Esophagus squamous epithelium (tissue), 5 donors: ENCODE measurements around the gene KNSTRN. TPM values are rescaled to one million over a fixed set of nuclear protein-coding genes. Genes with fewer than 3 reads are reported as not detected.
A peak's percentile ranks its signal among the peaks of the same experiment; 100 is the strongest.

Experiments used
- DNase-seq: peaks from one replicate; lab custom pipeline; 2025; lab: John Stamatoyannopoulos, UW
- H3K27ac ChIP-seq, 4 donors: fragments of 200-600 bp; sonication (generic); one replicate each; pipeline ENCODE4 v1.5.1; 2016 to 2019; ENCODE audit warnings: mild to moderate bottlenecking in 1 of 4
- H3K27me3 ChIP-seq, 4 donors: fragments of 200-600 bp; sonication (generic); 1 replicate in 3 of 4; 2 replicates in 1 of 4; pipeline versions ENCODE4 v1.5.1 to v1.6.0; 2017 to 2021; ENCODE audit warnings: antibody characterized with exemption in 1 of 4
- H3K36me3 ChIP-seq, 3 donors: fragments of 200-600 bp; sonication (generic); one replicate each; pipeline ENCODE4 v1.5.1; 2016 to 2019
- H3K4me1 ChIP-seq, 3 donors: fragments of 200-600 bp; sonication (generic); one replicate each; pipeline ENCODE4 v1.5.1; 2017 to 2019
- H3K4me3 ChIP-seq, 4 donors: fragments of 200-600 bp; sonication (generic); 1 replicate in 3 of 4; 2 replicates in 1 of 4; pipeline ENCODE4 v1.5.1; 2016 to 2019; ENCODE audit warnings: mild to moderate bottlenecking in 2 of 4, moderate library complexity in 1 of 4
- H3K9me3 ChIP-seq, 3 donors: fragments of 200-600 bp; sonication (generic); one replicate each; pipeline ENCODE4 v1.5.1; 2016 to 2019
- POLR2A ChIP-seq, 4 donors: fragments of 450-650 bp; IDR thresholded peaks; one replicate each; pipeline ENCODE4 v1.6.1; 2017; ENCODE audit warnings: antibody characterized with exemption in 4 of 4, mild to moderate bottlenecking in 4 of 4, moderate library complexity in 3 of 4
- WGBS, 2 donors: methylation state at CpG; one replicate each; pipeline ENCODE4 v1.1.5; 2018; 5-methylcytosine and 5-hydroxymethylcytosine counted together
- intact Hi-C: fragments of 100-400 bp; cut with DNase I; formaldehyde crosslinking; loops from one replicate; pipeline ENCODE4 v1.15.0; 2022
- total RNA-seq, 4 donors: library from RNA; depleted of rRNA; stranded (reverse); fragments of >200 nt; gene quantifications; one replicate each; pipeline ENCODE4 v1.1.0, GENCODE V29; 2016
- TF ChIP-seq, protein P1 (sequence below), 6 experiments: fragments of 450-650 bp in 4 of 6; fragments of 200-600 bp in 2 of 6; sonication (generic) in 2 of 6; IDR thresholded peaks; one replicate each; pipeline ENCODE4 v1.5.1; 2016 to 2019; ENCODE audit warnings: antibody characterized with exemption in 6 of 6, mild to moderate bottlenecking in 4 of 6, moderate library complexity in 4 of 6
- donor health status: DM: yes; HTN: yes; CAD: no.

Gene KNSTRN
- total RNA-seq, 4 donors from 2014 or later = 11.3 to 22.0 (median 17.3) TPM

DNA sequence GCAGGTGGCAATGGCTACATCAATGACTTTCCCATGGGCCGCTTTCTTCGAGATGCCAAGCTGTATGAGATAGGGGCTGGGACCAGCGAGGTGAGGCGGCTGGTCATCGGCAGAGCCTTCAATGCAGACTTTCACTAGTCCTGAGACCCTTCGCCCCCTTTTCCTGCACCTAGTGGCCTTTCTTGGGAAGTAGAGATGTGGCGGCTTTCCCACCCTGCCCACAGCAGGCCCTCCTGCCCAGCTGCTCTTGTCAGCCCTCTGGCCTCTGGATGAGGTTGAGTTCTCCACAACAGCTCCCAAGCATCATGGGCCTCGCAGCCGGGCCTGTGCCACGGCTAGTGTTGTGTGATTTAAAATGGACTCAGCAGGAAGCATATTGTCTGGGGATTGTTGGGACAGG lies 35.6 kb downstream of the KNSTRN start:
- H3K4me1 ChIP-seq = peaks cover 11 to 24% (median 18%) of the 10 kb centered on the region in 3 donors
- intact Hi-C loops = loop anchor here (10.0 kb wide), 1 partner anchor 53 kb away; no protein-coding TSS in a partner anchor
- no peak for DNase-seq
- peaks cover 0 to 64% (median 15%) of the 10 kb centered on the region in 3 donors for H3K36me3 ChIP-seq
- 89 to 92% methylated on average over 8 to 10 of the region's 10 CpGs for WGBS, 2 donors
- no peaks in the 10 kb centered on the region for H3K9me3 ChIP-seq
- no peak overlapping the region for H3K27ac ChIP-seq
- H3K27me3 ChIP-seq = no peaks in the 10 kb centered on the region
- TF ChIP-seq, protein P1, sequence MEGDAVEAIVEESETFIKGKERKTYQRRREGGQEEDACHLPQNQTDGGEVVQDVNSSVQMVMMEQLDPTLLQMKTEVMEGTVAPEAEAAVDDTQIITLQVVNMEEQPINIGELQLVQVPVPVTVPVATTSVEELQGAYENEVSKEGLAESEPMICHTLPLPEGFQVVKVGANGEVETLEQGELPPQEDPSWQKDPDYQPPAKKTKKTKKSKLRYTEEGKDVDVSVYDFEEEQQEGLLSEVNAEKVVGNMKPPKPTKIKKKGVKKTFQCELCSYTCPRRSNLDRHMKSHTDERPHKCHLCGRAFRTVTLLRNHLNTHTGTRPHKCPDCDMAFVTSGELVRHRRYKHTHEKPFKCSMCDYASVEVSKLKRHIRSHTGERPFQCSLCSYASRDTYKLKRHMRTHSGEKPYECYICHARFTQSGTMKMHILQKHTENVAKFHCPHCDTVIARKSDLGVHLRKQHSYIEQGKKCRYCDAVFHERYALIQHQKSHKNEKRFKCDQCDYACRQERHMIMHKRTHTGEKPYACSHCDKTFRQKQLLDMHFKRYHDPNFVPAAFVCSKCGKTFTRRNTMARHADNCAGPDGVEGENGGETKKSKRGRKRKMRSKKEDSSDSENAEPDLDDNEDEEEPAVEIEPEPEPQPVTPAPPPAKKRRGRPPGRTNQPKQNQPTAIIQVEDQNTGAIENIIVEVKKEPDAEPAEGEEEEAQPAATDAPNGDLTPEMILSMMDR (IDR thresholded peaks at IDR 0.05) = no peak
- no peak for TF ChIP-seq POLR2A (IDR thresholded peaks at IDR 0.05)
- H3K4me3 ChIP-seq = no peak overlapping the region

DNA sequence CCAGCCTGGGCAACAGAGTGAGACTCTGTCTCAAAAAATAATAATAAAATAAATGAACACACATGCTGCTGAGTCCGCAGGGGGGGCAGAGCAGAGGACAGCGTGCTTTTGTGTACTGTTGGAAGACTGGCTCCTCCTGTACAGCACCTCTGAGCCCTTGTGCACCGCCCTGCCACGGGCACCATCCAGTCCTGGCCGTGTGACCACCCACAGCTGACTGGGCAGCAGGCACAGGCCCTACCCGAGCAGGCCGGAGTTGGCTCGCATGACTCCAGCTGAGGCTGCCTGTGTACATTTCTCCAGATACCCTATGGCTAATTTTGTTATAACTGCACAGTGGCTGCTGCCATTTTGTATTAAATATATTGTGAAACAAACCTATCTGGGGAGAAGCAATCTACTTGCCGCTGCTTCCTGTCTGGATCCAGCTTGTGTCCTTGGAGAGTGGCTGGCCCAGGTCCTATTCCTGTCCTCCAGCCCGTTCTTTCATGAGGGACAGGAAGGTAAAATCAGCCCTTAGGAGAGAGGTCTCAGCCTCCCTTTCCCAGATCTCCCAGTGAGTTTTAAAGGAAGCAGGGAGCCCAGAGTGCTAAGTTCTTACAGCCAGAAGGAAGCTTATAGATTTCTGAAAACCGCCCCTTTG lies 37.7 kb downstream of the KNSTRN start:
- intact Hi-C loops = loop anchor here (5.0 kb wide), 1 partner anchor 138 kb away; the partner anchor contains the start of gene ANKRD63
- no peak overlapping the region for H3K4me3 ChIP-seq
- no peaks in the 10 kb centered on the region for H3K27me3 ChIP-seq
- 75 to 76% methylated on average over 4 to 9 of the region's 11 CpGs for WGBS, 2 donors
- H3K9me3 ChIP-seq = no peaks in the 10 kb centered on the region
- no peak for TF ChIP-seq POLR2A (IDR thresholded peaks at IDR 0.05)
- TF ChIP-seq, protein P1 (IDR thresholded peaks at IDR 0.05) = no peak
- H3K4me1 ChIP-seq = peaks cover 11 to 24% (median 18%) of the 10 kb centered on the region in 3 donors
- peaks cover 0 to 43% (median 8%) of the 10 kb centered on the region in 3 donors for H3K36me3 ChIP-seq
- H3K27ac ChIP-seq = no peak overlapping the region
- no peak for DNase-seq

DNA sequence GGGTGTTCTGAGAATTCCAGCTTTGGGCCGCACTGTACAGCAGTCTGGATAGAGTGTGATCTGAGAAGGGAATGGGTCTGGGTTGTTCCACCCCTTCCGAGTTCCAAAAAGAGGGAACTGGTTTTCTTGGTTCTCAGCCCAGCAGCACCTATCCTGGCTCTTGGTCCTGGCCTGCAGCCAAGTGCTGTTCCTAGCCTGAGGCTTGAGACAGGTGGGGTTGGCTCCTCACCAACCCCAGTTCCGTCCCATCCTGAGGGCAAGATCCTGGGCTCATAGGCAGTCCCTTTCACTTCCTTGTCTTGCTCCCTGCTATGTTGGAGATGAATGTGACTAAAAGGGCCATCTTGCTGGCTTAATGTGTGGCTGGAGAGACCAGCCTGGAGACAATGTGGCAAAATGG lies 38.3 kb downstream of the KNSTRN start:
- no peak for DNase-seq
- TF ChIP-seq POLR2A (IDR thresholded peaks at IDR 0.05) = no peak
- TF ChIP-seq, protein P1 (IDR thresholded peaks at IDR 0.05) = no peak
- Histone ChIP-seq H3K4me3 (no peak overlapping the region), H3K36me3 (peaks cover 0 to 37% (median 3%) of the 10 kb centered on the region in 3 donors), H3K4me1 (peaks cover 11 to 24% (median 18%) of the 10 kb centered on the region in 3 donors), H3K27ac (no peak overlapping the region), H3K9me3 (no peaks in the 10 kb centered on the region), H3K27me3 (no peaks in the 10 kb centered on the region)
- WGBS, 2 donors = 34 to 53% methylated on average over 2 of the region's 3 CpGs
- intact Hi-C loops = loop anchor here (5.0 kb wide), 1 partner anchor 138 kb away; the partner anchor contains the start of gene ANKRD63

DNA sequence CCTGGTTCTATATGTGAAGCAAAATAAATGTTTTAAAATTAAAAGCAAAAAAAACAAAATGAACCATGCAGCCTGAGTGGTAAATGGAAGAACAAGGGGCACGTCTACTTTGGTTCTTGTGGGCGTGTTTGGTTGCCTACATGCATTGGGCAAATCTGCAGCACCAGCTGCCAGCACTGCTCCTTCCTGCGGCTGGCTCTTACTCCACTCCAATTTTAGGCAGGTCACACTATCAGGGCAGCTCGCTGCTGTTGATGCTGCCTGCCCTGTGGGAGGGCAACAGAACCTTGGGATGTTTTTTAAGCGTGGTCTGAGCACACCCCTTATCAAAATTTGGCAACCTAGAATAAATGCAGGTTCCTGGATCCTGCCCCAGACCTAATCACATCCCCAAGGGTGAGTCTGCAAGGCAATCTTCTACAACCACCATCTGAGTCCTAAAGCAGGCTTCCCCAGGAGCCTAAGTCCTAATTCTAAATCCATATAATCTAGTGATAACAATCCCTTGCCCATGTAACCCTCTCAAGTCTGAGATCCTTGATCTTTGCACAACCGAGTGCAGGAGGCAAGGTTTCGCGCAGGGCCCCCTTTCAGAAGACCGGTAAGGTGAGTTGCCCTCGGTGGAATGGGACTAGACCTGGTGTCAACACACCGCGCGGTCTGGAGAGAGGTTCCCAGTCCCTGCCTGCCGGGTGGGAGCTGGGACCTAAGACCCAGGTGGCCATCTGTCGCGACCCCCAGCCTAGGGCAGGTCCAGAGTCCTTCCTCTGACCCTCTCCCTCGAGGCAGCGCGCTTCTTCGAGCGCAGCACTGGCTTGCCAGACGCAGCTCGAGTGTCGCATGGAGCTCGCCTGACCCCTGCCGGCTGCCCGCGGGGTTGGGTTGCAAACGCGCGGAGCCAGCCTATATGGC lies 39.0 kb downstream of the KNSTRN start:
- intact Hi-C loops = loop anchor here (5.0 kb wide), 1 partner anchor 139 kb away; the partner anchor contains the start of gene ANKRD63
- H3K27me3 ChIP-seq = no peaks in the 10 kb centered on the region
- TF ChIP-seq POLR2A (IDR thresholded peaks at IDR 0.05) = no peak
- TF ChIP-seq, protein P1 (IDR thresholded peaks at IDR 0.05) = peak; percentile 68 to 98 (median 92)
- H3K27ac ChIP-seq = no peak overlapping the region
- DNase-seq = no peak
- peaks cover 0 to 30% (median 0%) of the 10 kb centered on the region in 3 donors for H3K36me3 ChIP-seq
- peak overlapping the region in 1 of 4 donors; percentile 37 for H3K4me3 ChIP-seq
- WGBS, 2 donors = 13 to 24% methylated on average over 10 to 14 of the region's 31 CpGs
- H3K4me1 ChIP-seq = peaks cover 11 to 24% (median 18%) of the 10 kb centered on the region in 3 donors
- no peaks in the 10 kb centered on the region for H3K9me3 ChIP-seq
